Duodenal mucosa (tissue), 2 donors: ENCODE data around the gene PEF1.

Experiments used
- H3K27ac ChIP-seq: one replicate; pipeline ENCODE4 v1.7.0; 2013; ENCODE audit warnings: low read depth, low read length
- H3K27me3 ChIP-seq, 2 donors: one replicate each; pipeline ENCODE4 v1.7.0; 2013; ENCODE audit warnings: low read length in 2 of 2, control low read depth in 1 of 2; ENCODE audit not compliant: insufficient read depth in 2 of 2, control insufficient read depth in 1 of 2
- H3K36me3 ChIP-seq, 2 donors: one replicate each; pipeline ENCODE4 v1.7.0; 2013; ENCODE audit warnings: low read length in 2 of 2, control low read depth in 1 of 2; ENCODE audit not compliant: insufficient read depth in 2 of 2, control insufficient read depth in 1 of 2
- H3K4me1 ChIP-seq, 2 donors: one replicate each; pipeline ENCODE4 v1.7.0; 2013; ENCODE audit warnings: low read length in 2 of 2, control low read depth in 1 of 2; ENCODE audit not compliant: insufficient read depth in 2 of 2, control insufficient read depth in 1 of 2
- H3K4me3 ChIP-seq, 2 donors: one replicate each; pipeline ENCODE4 v1.7.0; 2013; ENCODE audit warnings: low read length in 2 of 2, low read depth in 1 of 2
- H3K9ac ChIP-seq, 2 donors: one replicate each; pipeline ENCODE4 v1.7.0; 2013; ENCODE audit warnings: low read length in 2 of 2, low read depth in 1 of 2
- H3K9me3 ChIP-seq, 2 donors: one replicate each; pipeline ENCODE4 v1.7.0; 2013; ENCODE audit warnings: low read length in 2 of 2, control low read depth in 1 of 2; ENCODE audit not compliant: control insufficient read depth in 1 of 2

Gene PEF1

GRCh38 chr1:31683997-31684396 lies 39.3 kb upstream of the PEF1 start:
- H3K36me3 ChIP-seq, result no peaks in the 10 kb centered on the region

GRCh38 chr1:31681415-31681814 lies 36.7 kb upstream of the PEF1 start:
- no peaks in the 10 kb centered on the region for H3K9me3 ChIP-seq
- H3K4me3 ChIP-seq, result no peak overlapping the region
- H3K27ac ChIP-seq, result no peak overlapping the region
- no peaks in the 10 kb centered on the region for H3K27me3 ChIP-seq
- peaks cover 0 to 6% of the 10 kb centered on the region in 2 donors for H3K4me1 ChIP-seq
- no peak overlapping the region for H3K9ac ChIP-seq
- H3K36me3 ChIP-seq, result no peaks in the 10 kb centered on the region

More at GRCh38 chr1:31683997-31684396, 39.3 kb upstream of the PEF1 start:
- no peaks in the 10 kb centered on the region for H3K9me3 ChIP-seq
- H3K27me3 ChIP-seq, result no peaks in the 10 kb centered on the region
- H3K4me1 ChIP-seq, result peaks cover 3 to 6% of the 10 kb centered on the region in 2 donors
- no peak overlapping the region for H3K9ac ChIP-seq
- H3K4me3 ChIP-seq, result no peak overlapping the region
- no peak overlapping the region for H3K27ac ChIP-seq

GRCh38 chr1:31679676-31680230 lies 35.1 kb upstream of the PEF1 start:
- no peak overlapping the region for H3K4me3 ChIP-seq
- no peaks in the 10 kb centered on the region for H3K9me3 ChIP-seq
- peaks cover 0 to 6% of the 10 kb centered on the region in 2 donors for H3K4me1 ChIP-seq
- H3K9ac ChIP-seq, result no peak overlapping the region
- H3K36me3 ChIP-seq, result no peaks in the 10 kb centered on the region
- H3K27me3 ChIP-seq, result no peaks in the 10 kb centered on the region
- no peak overlapping the region for H3K27ac ChIP-seq

- no peaks in the 10 kb centered on the region for H3K9me3 ChIP-seq
- H3K9ac ChIP-seq, result no peak overlapping the region
- no peak overlapping the region for H3K4me3 ChIP-seq
- H3K36me3 ChIP-seq, result no peaks in the 10 kb centered on the region
- no peak overlapping the region for H3K27ac ChIP-seq
- H3K4me1 ChIP-seq, result peaks cover 0 to 6% of the 10 kb centered on the region in 2 donors
- no peaks in the 10 kb centered on the region for H3K27me3 ChIP-seq
Measured at GRCh38 chr1:31679091-31679490, 34.4 kb upstream of the PEF1 start.

GRCh38 chr1:31678681-31679080 lies 34.0 kb upstream of the PEF1 start:
- Histone ChIP-seq H3K36me3 (no peaks in the 10 kb centered on the region), H3K9me3 (no peaks in the 10 kb centered on the region), H3K9ac (no peak overlapping the region), H3K4me3 (no peak overlapping the region), H3K4me1 (peaks cover 0 to 6% of the 10 kb centered on the region in 2 donors), H3K27me3 (no peaks in the 10 kb centered on the region), H3K27ac (no peak overlapping the region)

GRCh38 chr1:31677949-31678348 lies 33.3 kb upstream of the PEF1 start:
- Histone ChIP-seq H3K4me3 (no peak overlapping the region), H3K9ac (no peak overlapping the region), H3K27me3 (no peaks in the 10 kb centered on the region), H3K36me3 (no peaks in the 10 kb centered on the region), H3K9me3 (no peaks in the 10 kb centered on the region), H3K4me1 (peaks cover 0 to 6% of the 10 kb centered on the region in 2 donors), H3K27ac (no peak overlapping the region)

GRCh38 chr1:31677401-31677800 lies 32.7 kb upstream of the PEF1 start:
- H3K4me1 ChIP-seq, result peaks cover 0 to under 1% of the 10 kb centered on the region in 2 donors
- H3K36me3 ChIP-seq, result no peaks in the 10 kb centered on the region
- no peak overlapping the region for H3K27ac ChIP-seq
- no peaks in the 10 kb centered on the region for H3K27me3 ChIP-seq
- H3K9ac ChIP-seq, result no peak overlapping the region
- no peak overlapping the region for H3K4me3 ChIP-seq
- no peaks in the 10 kb centered on the region for H3K9me3 ChIP-seq

GRCh38 chr1:31675756-31676155 lies 31.1 kb upstream of the PEF1 start:
- H3K27ac ChIP-seq, result no peak overlapping the region
- no peaks in the 10 kb centered on the region for H3K27me3 ChIP-seq
- H3K9ac ChIP-seq, result no peak overlapping the region
- H3K4me1 ChIP-seq, result peaks cover 4 to 7% of the 10 kb centered on the region in 2 donors
- no peaks in the 10 kb centered on the region for H3K9me3 ChIP-seq
- no peak overlapping the region for H3K4me3 ChIP-seq
- H3K36me3 ChIP-seq, result no peaks in the 10 kb centered on the region

- peaks cover 9 to 13% of the 10 kb centered on the region in 2 donors for H3K4me1 ChIP-seq
- H3K27me3 ChIP-seq, result no peaks in the 10 kb centered on the region
- H3K9me3 ChIP-seq, result no peaks in the 10 kb centered on the region
- no peak overlapping the region for H3K27ac ChIP-seq
- no peaks in the 10 kb centered on the region for H3K36me3 ChIP-seq
- no peak overlapping the region for H3K9ac ChIP-seq
- no peak overlapping the region for H3K4me3 ChIP-seq
Measured at GRCh38 chr1:31675161-31675560, 30.5 kb upstream of the PEF1 start.

GRCh38 chr1:31674626-31675025 lies 29.9 kb upstream of the PEF1 start:
- Histone ChIP-seq H3K4me3 (no peak overlapping the region), H3K9me3 (no peaks in the 10 kb centered on the region), H3K27me3 (no peaks in the 10 kb centered on the region), H3K4me1 (peaks cover 11 to 18% of the 10 kb centered on the region in 2 donors), H3K9ac (no peak overlapping the region), H3K27ac (no peak overlapping the region), H3K36me3 (no peaks in the 10 kb centered on the region)

GRCh38 chr1:31673433-31673832 lies 28.8 kb upstream of the PEF1 start:
- no peak overlapping the region for H3K9ac ChIP-seq
- no peaks in the 10 kb centered on the region for H3K9me3 ChIP-seq
- H3K27me3 ChIP-seq, result no peaks in the 10 kb centered on the region
- H3K36me3 ChIP-seq, result no peaks in the 10 kb centered on the region
- H3K4me1 ChIP-seq, result peaks cover 21 to 24% of the 10 kb centered on the region in 2 donors
- H3K4me3 ChIP-seq, result no peak overlapping the region
- H3K27ac ChIP-seq, result no peak overlapping the region
